Stomach (tissue), 4 donors: Measurements from ENCODE around the gene MCTP1.

Experiments
- EP300 ChIP-seq: sonication (generic); formaldehyde crosslinking; IDR thresholded peaks from one replicate; pipeline ENCODE4 v1.6.1; 2017; ENCODE audit warnings: antibody characterized with exemption
- POLR2A ChIP-seq, 4 donors: fragments of 450-650 bp; IDR thresholded peaks; one replicate each; pipeline ENCODE4 v1.6.1; 2016; ENCODE audit warnings: antibody characterized with exemption in 4 of 4, control low read depth in 2 of 4, mild to moderate bottlenecking in 1 of 4, moderate library complexity in 1 of 4
- POLR2AphosphoS5 ChIP-seq, 3 donors: sonication (generic); formaldehyde crosslinking; IDR thresholded peaks; one replicate each; pipeline ENCODE4 v1.6.1; 2016; ENCODE audit warnings: antibody characterized with exemption in 3 of 3
- TF ChIP-seq, protein P1 (sequence below), 7 experiments: fragments of 450-650 bp in 4 of 7; fragments of 200-600 bp in 3 of 7; sonication (generic) in 3 of 7; IDR thresholded peaks; one replicate each; pipeline ENCODE4 v1.5.1; 2016 to 2019; ENCODE audit warnings: antibody characterized with exemption in 7 of 7, control low read depth in 2 of 7, mild to moderate bottlenecking in 1 of 7

DNA sequence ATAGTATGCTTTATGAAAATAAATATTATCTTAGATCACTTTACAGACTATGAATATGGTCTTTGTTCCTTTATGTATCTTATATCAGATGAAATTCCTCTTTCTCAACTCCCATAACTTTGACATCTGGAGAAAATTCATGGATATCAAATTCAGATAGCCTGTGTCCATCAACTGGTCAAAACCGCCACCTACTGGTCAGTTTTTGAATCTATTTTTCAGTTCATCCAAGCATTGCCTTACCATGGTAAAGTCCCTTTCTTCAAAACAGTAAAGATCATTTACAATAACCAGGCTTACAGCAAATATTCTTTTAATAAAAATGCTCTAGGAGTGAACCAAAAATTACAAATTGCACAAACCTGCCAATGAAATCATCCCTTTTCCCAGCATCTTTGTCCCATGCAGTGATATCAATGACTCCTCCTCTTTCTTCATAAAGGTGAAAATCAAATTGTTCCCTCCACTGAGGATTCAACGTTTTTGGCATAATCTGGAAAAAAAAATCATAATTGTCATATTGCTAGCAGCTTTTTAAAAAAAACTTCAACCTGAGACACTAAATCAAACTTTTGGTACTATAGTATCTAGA, 375.9 kb downstream of the MCTP1 start:
- TF ChIP-seq, protein P1, sequence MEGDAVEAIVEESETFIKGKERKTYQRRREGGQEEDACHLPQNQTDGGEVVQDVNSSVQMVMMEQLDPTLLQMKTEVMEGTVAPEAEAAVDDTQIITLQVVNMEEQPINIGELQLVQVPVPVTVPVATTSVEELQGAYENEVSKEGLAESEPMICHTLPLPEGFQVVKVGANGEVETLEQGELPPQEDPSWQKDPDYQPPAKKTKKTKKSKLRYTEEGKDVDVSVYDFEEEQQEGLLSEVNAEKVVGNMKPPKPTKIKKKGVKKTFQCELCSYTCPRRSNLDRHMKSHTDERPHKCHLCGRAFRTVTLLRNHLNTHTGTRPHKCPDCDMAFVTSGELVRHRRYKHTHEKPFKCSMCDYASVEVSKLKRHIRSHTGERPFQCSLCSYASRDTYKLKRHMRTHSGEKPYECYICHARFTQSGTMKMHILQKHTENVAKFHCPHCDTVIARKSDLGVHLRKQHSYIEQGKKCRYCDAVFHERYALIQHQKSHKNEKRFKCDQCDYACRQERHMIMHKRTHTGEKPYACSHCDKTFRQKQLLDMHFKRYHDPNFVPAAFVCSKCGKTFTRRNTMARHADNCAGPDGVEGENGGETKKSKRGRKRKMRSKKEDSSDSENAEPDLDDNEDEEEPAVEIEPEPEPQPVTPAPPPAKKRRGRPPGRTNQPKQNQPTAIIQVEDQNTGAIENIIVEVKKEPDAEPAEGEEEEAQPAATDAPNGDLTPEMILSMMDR (IDR thresholded peaks at IDR 0.05) = peak in 4 of 7 experiments; percentile 10 to 45 (median 33)
- no peak for TF ChIP-seq POLR2A (IDR thresholded peaks at IDR 0.05)
- no peak for TF ChIP-seq POLR2AphosphoS5 (IDR thresholded peaks at IDR 0.05)
- no peak for TF ChIP-seq EP300
